HepG2 (cell line): ENCODE results near the gene NEK9. TPM values are rescaled to one million over a fixed set of nuclear protein-coding genes. Genes with fewer than 3 reads are reported as not detected.

ENCODE experiments used
- ARID2 ChIP-seq: sonication (generic); formaldehyde crosslinking; IDR thresholded peaks from 2 replicates; pipeline ENCODE4 v1.8.1; 2022; ENCODE audit warnings: mild to moderate bottlenecking, missing genetic modification reagents, borderline replicate concordance
- CTCF ChIP-seq: sonication (generic); formaldehyde crosslinking; IDR thresholded peaks from 2 replicates; pipeline ENCODE4 v1.5.0; 2020; ENCODE audit warnings: mild to moderate bottlenecking, missing genetic modification reagents, moderate library complexity
- DMTF1 ChIP-seq: sonication (generic); formaldehyde crosslinking; IDR thresholded peaks from 2 replicates; pipeline ENCODE4 v1.4.0; 2020; ENCODE audit warnings: mild to moderate bottlenecking, missing genetic modification reagents
- GFI1 ChIP-seq: sonication (generic); formaldehyde crosslinking; IDR thresholded peaks from 2 replicates; pipeline ENCODE4 v1.5.0; 2020; ENCODE audit warnings: missing genetic modification reagents, mild to moderate bottlenecking, borderline replicate concordance
- GMEB2 ChIP-seq: IDR thresholded peaks from 2 replicates; pipeline ENCODE4 v1.6.1; 2016; ENCODE audit warnings: missing biosample characterization, missing genetic modification reagents, low read depth
- KAT7 ChIP-seq: IDR thresholded peaks from 2 replicates; pipeline ENCODE4 v1.6.1; 2018; ENCODE audit warnings: borderline replicate concordance, missing compliant biosample characterization
- KAT8 ChIP-seq: IDR thresholded peaks from 2 replicates; pipeline ENCODE4 v1.6.1; 2016; ENCODE audit warnings: missing genetic modification reagents, missing compliant biosample characterization
- KLF16 ChIP-seq, 2 experiments: sonication (generic) in 1 of 2; formaldehyde crosslinking in 1 of 2; IDR thresholded peaks; 2 replicates each; pipeline versions ENCODE4 v1.6.1 to v1.8.0; 2016 to 2023; ENCODE audit warnings: missing genetic modification reagents in 2 of 2, missing compliant biosample characterization in 1 of 2
- MAFF ChIP-seq: IDR thresholded peaks from 2 replicates; pipeline ENCODE4 v1.6.1; 2011; ENCODE audit warnings: low read depth, low read length, improper control_type of control experiment
- MAX ChIP-seq: IDR thresholded peaks from 2 replicates; pipeline ENCODE4 v1.6.1; 2012; ENCODE audit warnings: inconsistent platforms
- MEF2D ChIP-seq: sonication (generic); formaldehyde crosslinking; IDR thresholded peaks from 2 replicates; pipeline ENCODE4 v1.5.1; 2020; ENCODE audit warnings: mild to moderate bottlenecking, missing genetic modification reagents
- NONO ChIP-seq, 2 experiments: fragments of 450-650 bp in 1 of 2; sonication (generic) in 1 of 2; formaldehyde crosslinking in 1 of 2; IDR thresholded peaks in 1 of 2; conservative IDR thresholded peaks in 1 of 2; 2 replicates each; pipeline versions ENCODE4 v1.6.1 to v1.8.0; 2017 to 2022; ENCODE audit warnings: mild to moderate bottlenecking in 1 of 2, missing genetic modification reagents in 1 of 2, moderate library complexity in 1 of 2
- NPAS2 ChIP-seq: sonication (generic); formaldehyde crosslinking; IDR thresholded peaks from 2 replicates; pipeline ENCODE4 v1.8.0; 2022; ENCODE audit warnings: mild to moderate bottlenecking, missing genetic modification reagents, borderline replicate concordance
- PHF5A ChIP-seq: IDR thresholded peaks from one replicate; pipeline ENCODE4 v1.6.1; 2018; ENCODE audit warnings: low read depth, missing genetic modification reagents; ENCODE audit not compliant: unreplicated experiment
- PPARG ChIP-seq: conservative IDR thresholded peaks from 2 replicates; pipeline ENCODE4 v1.6.1; 2016; ENCODE audit warnings: missing biosample characterization, missing genetic modification reagents
- RBM22 ChIP-seq: fragments of 200-400 bp; formaldehyde crosslinking; optimal IDR thresholded peaks from 2 replicates; pipeline ENCODE3; 2017; ENCODE audit warnings: mild to moderate bottlenecking, low read length, moderate library complexity
- SATB2 ChIP-seq: sonication (generic); formaldehyde crosslinking; IDR thresholded peaks from 2 replicates; pipeline ENCODE4 v1.5.0; 2020; ENCODE audit warnings: missing genetic modification reagents
- ZFYVE20 ChIP-seq: sonication (generic); formaldehyde crosslinking; IDR thresholded peaks from 2 replicates; pipeline ENCODE4 v1.8.0; 2023; ENCODE audit warnings: low read depth, mild to moderate bottlenecking, moderate library complexity, missing genetic modification reagents, borderline replicate concordance
- ZNF160 ChIP-seq: sonication (generic); formaldehyde crosslinking; IDR thresholded peaks from 2 replicates; pipeline ENCODE4 v1.8.0; 2022; ENCODE audit warnings: mild to moderate bottlenecking, inconsistent platforms, missing genetic modification reagents
- ZNF224 ChIP-seq: sonication (generic); formaldehyde crosslinking; IDR thresholded peaks from 2 replicates; pipeline ENCODE4 v1.5.0; 2020; ENCODE audit warnings: mild to moderate bottlenecking, missing genetic modification reagents
- ZNF576 ChIP-seq: sonication (generic); formaldehyde crosslinking; IDR thresholded peaks from 2 replicates; pipeline ENCODE4 v1.4.0; 2020; ENCODE audit warnings: mild to moderate bottlenecking, missing genetic modification reagents
- ZNF598 ChIP-seq: sonication (generic); formaldehyde crosslinking; IDR thresholded peaks from 2 replicates; pipeline ENCODE4 v1.5.1; 2020; ENCODE audit warnings: mild to moderate bottlenecking, missing genetic modification reagents, borderline replicate concordance
- ZNF674 ChIP-seq: sonication (generic); formaldehyde crosslinking; IDR thresholded peaks from 2 replicates; pipeline ENCODE4 v1.5.0; 2020; ENCODE audit warnings: low read depth, mild to moderate bottlenecking, missing genetic modification reagents
- polyA plus RNA-seq, 8 experiments: library from polyadenylated mRNA; depleted of rRNA in 3 of 8; stranded (reverse) in 7 of 8; unstranded in 1 of 8; fragments of >200 nt; fragmentation: Illumina TruSeq in 4 of 8; extraction: Trizol in 4 of 8; gene quantifications; 2 replicates each; pipeline versions ENCODE4 v1.2.1 to v1.2.3, GENCODE V29; 2011 to 2016; ENCODE audit warnings: low read depth in 4 of 8, missing spikeins in 1 of 8, mixed read lengths in 1 of 8; ENCODE audit not compliant: insufficient read depth in 1 of 8
- total RNA-seq, 5 experiments: library from RNA; depleted of rRNA; stranded (reverse); fragments of >200 nt; fragmentation: Illumina TruSeq; extraction: Trizol; gene quantifications; 2 replicates each; pipeline ENCODE4 v1.2.3, GENCODE V29; 2016; ENCODE audit warnings: low read depth in 1 of 5

The NEK9 gene
- total and polyA plus RNA-seq, 2 of the 13 experiments (the other 11 are each of a cell fraction or from before 2014, with no cell fraction given), result 16.5 to 27.3 TPM

GRCh38 chr14:75050852-75051555, 75.8 kb downstream of the NEK9 start, which contains the start of gene MLH3 (continued):
- no peak for TF ChIP-seq DMTF1
- peak; percentile 45; the same call in 1 of the 2 replicates for TF ChIP-seq GMEB2 (CRISPR knock-in tag)
- peak; percentile 27; the same call in 1 of the 2 replicates for TF ChIP-seq KAT7
- 0 out of 2 replicates have a peak, but pooled peaks have one; percentile 38 for TF ChIP-seq ZNF224 (CRISPR knock-in tag)
- 0 out of 2 replicates have a peak, but pooled peaks have one; percentile 16 for TF ChIP-seq CTCF (CRISPR knock-in tag)
- no peak for TF ChIP-seq ARID2 (CRISPR knock-in tag)
- no peak for TF ChIP-seq NONO (IDR thresholded peaks at IDR 0.05)
- TF ChIP-seq NONO (CRISPR knock-in tag; conservative IDR thresholded peaks at IDR 0.05), result 0 out of 2 replicates have a peak, but pooled peaks have one; percentile 43
- TF ChIP-seq SATB2, result no peak
- no peak; the same call in none of the 2 replicates for TF ChIP-seq PPARG (CRISPR knock-in tag)
- peak; percentile 92 for TF ChIP-seq MAX
- no peak for TF ChIP-seq RBM22
- TF ChIP-seq ZNF674 (CRISPR knock-in tag), result no peak
- peak; percentile 60 for TF ChIP-seq KAT8
- TF ChIP-seq ZFYVE20, result 0 out of 2 replicates have a peak, but pooled peaks have one; percentile 51
- TF ChIP-seq MAFF, result no peak
- TF ChIP-seq PHF5A (CRISPR knock-in tag), result no peak
- TF ChIP-seq ZNF160, result peak; percentile 75; the same call in 1 of the 2 replicates
- no peak for TF ChIP-seq NPAS2 (CRISPR knock-in tag)
- no peak for TF ChIP-seq ZNF598 (CRISPR knock-in tag)
- TF ChIP-seq MEF2D (CRISPR knock-in tag), result no peak
- peak; percentile 45; the same call in 1 of the 2 replicates for TF ChIP-seq GFI1 (CRISPR knock-in tag)
- TF ChIP-seq ZNF576 (CRISPR knock-in tag), result no peak
- peak in 1 of 2 experiments; percentile 69; a peak in 2 of 4 replicates for TF ChIP-seq KLF16 (CRISPR knock-in tag; IDR thresholded peaks at IDR 0.05)
